ENCODE results near the gene TMEM132E.

The TMEM132E gene, protein sequence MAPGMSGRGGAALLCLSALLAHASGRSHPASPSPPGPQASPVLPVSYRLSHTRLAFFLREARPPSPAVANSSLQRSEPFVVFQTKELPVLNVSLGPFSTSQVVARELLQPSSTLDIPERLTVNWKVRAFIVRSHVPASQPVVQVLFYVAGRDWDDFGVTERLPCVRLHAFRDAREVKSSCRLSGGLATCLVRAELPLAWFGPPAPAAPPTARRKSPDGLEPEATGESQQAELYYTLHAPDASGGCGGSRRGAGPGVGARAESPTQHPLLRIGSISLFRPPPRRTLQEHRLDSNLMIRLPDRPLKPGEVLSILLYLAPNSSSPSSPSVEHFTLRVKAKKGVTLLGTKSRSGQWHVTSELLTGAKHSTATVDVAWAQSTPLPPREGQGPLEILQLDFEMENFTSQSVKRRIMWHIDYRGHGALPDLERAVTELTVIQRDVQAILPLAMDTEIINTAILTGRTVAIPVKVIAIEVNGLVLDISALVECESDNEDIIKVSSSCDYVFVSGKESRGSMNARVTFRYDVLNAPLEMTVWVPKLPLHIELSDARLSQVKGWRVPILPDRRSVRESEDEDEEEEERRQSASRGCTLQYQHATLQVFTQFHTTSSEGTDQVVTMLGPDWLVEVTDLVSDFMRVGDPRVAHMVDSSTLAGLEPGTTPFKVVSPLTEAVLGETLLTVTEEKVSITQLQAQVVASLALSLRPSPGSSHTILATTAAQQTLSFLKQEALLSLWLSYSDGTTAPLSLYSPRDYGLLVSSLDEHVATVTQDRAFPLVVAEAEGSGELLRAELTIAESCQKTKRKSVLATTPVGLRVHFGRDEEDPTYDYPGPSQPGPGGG (N-terminal part only)

GRCh38 chr17:34579017-34579946 lies at the start of gene TMEM132E:
Gene TMEM132E (plus strand): TSS chr17:34579582. CDS start chr17:34581077, 1,495 bp downstream.
- Mint-ChIP-seq H3K36me3 (ENCODE audit: low read depth) (no peaks in the 10 kb centered on the region), H3K27me3 (ENCODE audit: low read depth) (peaks cover 91% of the 10 kb centered on the region), H3K27ac (no peak within 1 kb of the TSS), H3K9me3 (peaks cover 4% of the 10 kb centered on the region), H3K4me3 (peak within 1 kb of the TSS; percentile 87 to 92 (median 88)), H3K4me1 (peaks cover 19% of the 10 kb centered on the region)
- TF ChIP-seq CTCF (IDR thresholded peaks at IDR 0.05; ENCODE audit: unreplicated experiment in 3 of 3): no peak

DNA sequence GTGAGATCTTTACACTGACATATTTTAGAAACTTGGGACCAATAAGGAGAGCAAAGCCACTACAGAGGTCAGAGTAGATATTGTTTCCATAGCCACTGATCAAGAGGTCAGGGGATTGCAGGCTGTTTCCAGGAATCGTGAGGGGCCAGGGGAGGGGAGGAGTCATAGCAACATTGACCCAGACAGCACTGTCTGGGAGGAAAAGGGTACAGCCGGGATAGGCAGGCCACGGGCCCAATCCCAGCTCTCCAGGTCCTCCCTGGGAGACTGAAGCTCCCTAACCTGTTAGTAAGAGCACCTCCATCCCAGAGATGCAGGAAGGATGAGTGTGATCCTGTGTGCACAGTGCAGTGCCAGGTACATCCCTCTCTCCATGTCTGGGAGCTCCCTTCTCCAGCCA lies 48.5 kb upstream of the TMEM132E start:
- Mint-ChIP-seq H3K27me3 (ENCODE audit: low read depth) (peaks cover 42% of the 10 kb centered on the region), H3K9me3 (no peaks in the 10 kb centered on the region), H3K27ac (peak overlapping the region; percentile 10 to 35 (median 24)), H3K36me3 (ENCODE audit: low read depth) (no peaks in the 10 kb centered on the region), H3K4me1 (peaks cover 29% of the 10 kb centered on the region), H3K4me3 (no peak overlapping the region)
- no peak for TF ChIP-seq CTCF (IDR thresholded peaks at IDR 0.05; ENCODE audit: unreplicated experiment in 3 of 3)

DNA sequence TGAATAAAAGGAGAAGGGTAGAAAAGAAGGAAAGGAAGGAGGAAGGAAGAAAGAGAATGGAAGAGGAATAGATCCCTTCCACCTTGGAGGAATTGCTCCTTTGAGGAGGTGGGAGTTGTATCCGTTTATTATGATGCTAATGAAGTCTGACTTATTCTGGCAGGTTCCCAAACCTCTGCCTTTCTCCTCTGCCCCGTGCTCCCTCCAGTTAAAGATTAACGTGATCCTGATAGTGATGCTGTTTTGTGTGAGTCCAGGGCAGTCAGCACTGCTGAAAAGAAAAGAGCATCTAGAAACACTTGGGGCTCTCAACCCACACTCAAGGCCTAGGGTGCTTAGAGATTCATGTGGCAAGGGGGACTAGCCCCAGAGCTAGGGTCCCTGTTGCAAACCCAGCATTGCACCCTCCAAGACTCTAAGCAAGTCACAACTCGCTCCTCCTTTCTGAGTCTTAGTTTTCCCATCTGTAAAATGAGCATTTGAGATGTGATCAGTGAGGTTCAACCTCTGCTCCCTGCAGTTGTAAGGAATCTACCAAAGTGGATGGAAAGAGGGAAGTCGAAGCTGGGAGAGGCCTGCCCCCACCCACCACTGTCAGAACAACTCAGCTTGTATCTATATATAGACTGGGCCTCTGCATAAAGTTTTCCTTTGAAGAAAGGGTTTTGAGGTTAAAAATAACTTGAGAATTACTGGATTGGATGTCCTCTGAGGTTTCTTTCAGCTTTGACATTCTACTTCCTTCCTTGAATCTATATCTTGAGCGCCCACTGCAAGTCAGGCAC lies 46.9 kb upstream of the TMEM132E start:
- no peak for TF ChIP-seq CTCF (IDR thresholded peaks at IDR 0.05; ENCODE audit: unreplicated experiment in 3 of 3)
- Mint-ChIP-seq H3K4me1 (peaks cover 29% of the 10 kb centered on the region), H3K36me3 (ENCODE audit: low read depth) (no peaks in the 10 kb centered on the region), H3K9me3 (no peaks in the 10 kb centered on the region), H3K27ac (peak overlapping the region in 2 of 3 experiments; percentile 4 to 51), H3K27me3 (ENCODE audit: low read depth) (peaks cover 51% of the 10 kb centered on the region), H3K4me3 (no peak overlapping the region)

DNA sequence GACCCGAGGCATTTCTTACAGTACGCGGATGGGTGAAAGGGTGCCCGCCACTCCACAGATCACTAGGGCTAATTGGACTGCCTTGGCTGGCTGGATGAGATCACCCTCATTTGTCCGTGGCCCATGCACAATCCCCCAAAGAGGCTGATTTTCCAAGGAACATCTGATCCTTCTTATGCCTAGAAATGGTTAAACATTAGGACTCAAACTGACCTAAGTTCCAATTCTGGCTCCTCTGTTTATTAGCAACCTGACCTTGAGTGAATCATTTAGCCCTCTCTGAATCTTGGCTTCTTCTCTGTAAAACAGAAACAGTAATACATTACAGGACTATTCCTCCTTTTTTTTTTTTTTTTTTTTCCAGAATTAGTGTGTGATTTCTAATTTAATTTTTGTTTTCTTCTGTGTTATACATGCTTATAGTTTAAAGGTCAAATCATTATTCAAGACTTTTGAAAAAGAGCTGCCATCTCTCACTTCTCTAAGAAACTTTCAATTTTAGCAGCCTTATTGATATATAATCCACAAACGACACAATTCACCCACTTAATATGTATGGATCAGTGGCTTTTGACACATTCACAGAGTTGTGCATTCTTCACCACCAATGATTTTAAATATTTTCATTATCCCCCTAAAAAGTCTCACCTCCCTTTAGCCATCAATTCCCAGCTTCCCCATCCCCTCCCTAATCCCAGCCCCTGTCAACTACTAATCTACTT lies 45.4 kb upstream of the TMEM132E start:
- no peak for TF ChIP-seq CTCF (IDR thresholded peaks at IDR 0.05; ENCODE audit: unreplicated experiment in 3 of 3)
- no peak overlapping the region for H3K4me3 Mint-ChIP-seq
- H3K4me1 Mint-ChIP-seq: peaks cover 29% of the 10 kb centered on the region
- H3K9me3 Mint-ChIP-seq: no peaks in the 10 kb centered on the region
- no peaks in the 10 kb centered on the region for H3K36me3 Mint-ChIP-seq (ENCODE audit: low read depth)
- peaks cover 51% of the 10 kb centered on the region for H3K27me3 Mint-ChIP-seq (ENCODE audit: low read depth)
- H3K27ac Mint-ChIP-seq: peak overlapping the region; percentile 72 to 77 (median 74)

All from nephron (organoid).